MCF 10A (cell line): Measurements from ENCODE around the gene ADAMTS19. TPM values are rescaled to one million over a fixed set of nuclear protein-coding genes. Genes with fewer than 3 reads are reported as not detected.

Experiments
- BruUV-seq: library from RNA; stranded (reverse); fragments of 400-500 nt; replicated peaks from 2 replicates; lab custom pipeline; 2021; lab: Mats Ljungman, UMichigan
- CTCF ChIA-PET: fragments of 300-600 bp; sonication (Branson Sonifier 250); formaldehyde crosslinking; extraction: SDS; loops from one replicate; lab custom pipeline; 2021; ENCODE audit warnings: antibody characterized with exemption, inconsistent platforms; lab: Yijun Ruan, JAX
- POLR2A ChIA-PET: fragments of 300-600, 350-650 bp; sonication (Branson Sonifier 250); formaldehyde crosslinking; extraction: SDS; loops from one replicate; lab custom pipeline; 2020; ENCODE audit warnings: antibody characterized with exemption, inconsistent platforms; lab: Yijun Ruan, JAX
- DNase-seq: peaks from one replicate; pipeline ENCODE4 v3.0.0-alpha.2; 2018; ENCODE audit not compliant: unreplicated experiment
- H3K27ac Mint-ChIP-seq: one replicate; pipeline ENCODE4 v1.8.0; 2022; ENCODE audit warnings: mild to moderate bottlenecking, low read depth, mixed read lengths; ENCODE audit not compliant: unreplicated experiment
- H3K27me3 Mint-ChIP-seq: one replicate; pipeline ENCODE4 v1.8.0; 2022; ENCODE audit warnings: mixed read lengths; ENCODE audit not compliant: insufficient read depth, unreplicated experiment
- H3K36me3 Mint-ChIP-seq: one replicate; pipeline ENCODE4 v1.8.0; 2022; ENCODE audit warnings: mild to moderate bottlenecking, moderate library complexity, mixed read lengths; ENCODE audit not compliant: insufficient read depth, unreplicated experiment
- H3K4me1 Mint-ChIP-seq: one replicate; pipeline ENCODE4 v1.8.0; 2022; ENCODE audit warnings: mixed read lengths; ENCODE audit not compliant: insufficient read depth, unreplicated experiment
- H3K4me3 Mint-ChIP-seq: one replicate; pipeline ENCODE4 v1.8.0; 2022; ENCODE audit warnings: mild to moderate bottlenecking, moderate library complexity, mixed read lengths; ENCODE audit not compliant: unreplicated experiment
- H3K9me3 Mint-ChIP-seq: one replicate; pipeline ENCODE4 v1.8.0; 2022; ENCODE audit warnings: mixed read lengths; ENCODE audit not compliant: unreplicated experiment
- CTCF ChIP-seq: fragments of 200-600 bp; IDR thresholded peaks from one replicate; pipeline ENCODE4 v1.8.0; 2022; ENCODE audit warnings: antibody characterized with exemption, mild to moderate bottlenecking; ENCODE audit not compliant: unreplicated experiment
- intact Hi-C: fragments of 100-400 bp; cut with micrococcal nuclease; formaldehyde crosslinking; loops from 2 replicates; pipeline ENCODE4 v1.14.1; 2022
- total RNA-seq: library from RNA; stranded (reverse); gene quantifications from 2 replicates; pipeline ENCODE4 v1.2.3, GENCODE V29; 2022

ADAMTS19 gene
- total RNA-seq, 1 experiment from 2014 or later = not detected

DNA sequence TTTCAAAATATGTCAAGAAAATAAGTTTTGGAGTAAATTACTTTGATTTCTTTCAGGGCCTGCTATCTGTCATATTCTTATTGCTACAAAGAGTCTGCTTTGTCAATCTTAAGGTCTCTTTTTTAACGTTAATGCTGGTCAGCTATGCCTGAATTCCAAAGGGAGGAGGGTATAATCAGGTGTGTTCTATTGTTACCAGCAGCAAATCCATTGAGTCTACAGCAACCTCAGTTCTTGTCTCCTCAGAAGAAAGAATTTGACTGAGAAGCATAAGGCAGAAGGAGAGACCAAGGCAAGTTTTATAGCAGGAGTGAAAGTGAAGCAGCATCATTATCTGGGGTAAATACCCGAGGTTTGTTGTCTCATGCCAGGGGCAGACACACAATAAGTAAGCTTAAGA lies 264.1 kb downstream of the ADAMTS19 start:
- intact Hi-C loops = no loop called here
- Mint-ChIP-seq H3K36me3 (no peaks in the 10 kb centered on the region), H3K4me1 (no peaks in the 10 kb centered on the region), H3K9me3 (no peaks in the 10 kb centered on the region), H3K4me3 (no peak overlapping the region), H3K27ac (no peak overlapping the region), H3K27me3 (no peaks in the 10 kb centered on the region)
- ChIA-PET CTCF (no interaction called here), POLR2A (no interaction called here)
- no TSS peak for BruUV-seq
- no peak for TF ChIP-seq CTCF
- no peak for DNase-seq

DNA sequence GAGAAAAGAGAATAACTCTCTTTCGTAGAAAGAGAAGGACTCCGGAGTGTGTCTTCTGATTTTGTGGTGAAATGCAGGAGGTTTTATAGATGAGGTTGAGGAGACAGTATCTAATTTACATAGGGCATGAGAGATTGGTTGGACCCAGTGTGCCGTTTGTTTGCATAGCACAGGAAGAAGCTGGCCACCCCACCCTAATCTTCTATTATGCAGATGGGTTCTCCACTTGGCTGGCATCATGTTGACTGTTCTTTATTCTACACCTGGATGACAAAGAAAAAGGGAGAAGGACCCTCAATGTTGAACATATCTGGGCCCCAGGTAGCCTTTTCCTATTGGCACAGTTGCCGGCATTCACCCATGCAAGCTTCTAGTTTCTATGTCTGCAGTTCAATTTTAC lies 264.5 kb downstream of the ADAMTS19 start:
- Mint-ChIP-seq H3K4me3 (no peak overlapping the region), H3K36me3 (no peaks in the 10 kb centered on the region), H3K4me1 (no peaks in the 10 kb centered on the region), H3K9me3 (no peaks in the 10 kb centered on the region), H3K27ac (no peak overlapping the region), H3K27me3 (no peaks in the 10 kb centered on the region)
- CTCF ChIA-PET = interaction anchor here (0.8 kb wide), 1 partner anchor 128 kb away, joined by 3 read pairs; no protein-coding TSS in a partner anchor
- no peak for TF ChIP-seq CTCF
- BruUV-seq = no TSS peak
- POLR2A ChIA-PET = no interaction called here
- DNase-seq = no peak
- intact Hi-C loops = no loop called here

DNA sequence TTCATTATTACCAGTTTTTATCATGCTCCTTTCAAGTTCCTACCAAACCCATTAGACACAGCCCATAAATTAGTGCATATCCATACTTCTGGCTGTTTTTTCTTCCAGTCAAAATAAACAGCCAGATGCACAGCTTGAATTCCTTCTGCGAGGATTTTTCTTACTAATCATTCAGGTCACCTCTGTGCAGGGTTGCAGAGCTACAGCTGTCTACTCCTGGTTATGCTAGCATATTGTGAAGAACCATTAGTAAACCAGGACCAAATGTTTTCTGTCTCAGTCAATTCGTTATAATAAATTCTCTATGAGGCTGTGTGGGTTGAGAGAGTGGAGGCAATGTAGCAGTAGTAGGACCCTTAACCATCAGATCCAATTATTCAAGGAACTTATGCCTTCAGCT lies 279.7 kb downstream of the ADAMTS19 start:
- H3K27ac Mint-ChIP-seq = no peak overlapping the region
- no peak overlapping the region for H3K4me3 Mint-ChIP-seq
- no TSS peak for BruUV-seq
- peaks cover 26% of the 10 kb centered on the region for H3K27me3 Mint-ChIP-seq
- TF ChIP-seq CTCF = no peak
- H3K9me3 Mint-ChIP-seq = no peaks in the 10 kb centered on the region
- H3K36me3 Mint-ChIP-seq = no peaks in the 10 kb centered on the region
- intact Hi-C loops = no loop called here
- CTCF ChIA-PET = interaction anchor here (1.5 kb wide), 1 partner anchor 31 kb away, joined by 6 read pairs; no protein-coding TSS in a partner anchor
- POLR2A ChIA-PET = no interaction called here
- H3K4me1 Mint-ChIP-seq = no peaks in the 10 kb centered on the region
- no peak for DNase-seq

- Mint-ChIP-seq H3K4me3 (no peak overlapping the region), H3K4me1 (no peaks in the 10 kb centered on the region)
- intact Hi-C loops = no loop called here
Measured at GRCh38 chr5:129743541-129744187, 283.6 kb downstream of the ADAMTS19 start.

More at GRCh38 chr5:129743541-129744187, 283.6 kb downstream of the ADAMTS19 start:
- TF ChIP-seq CTCF = no peak
- ChIA-PET POLR2A (no interaction called here), CTCF (interaction anchor here (0.6 to 1.6 kb wide), 2 partner anchors 28 to 201 kb away, joined by 3 to 4 read pairs; no protein-coding TSS in a partner anchor)
- Mint-ChIP-seq H3K27me3 (peaks cover 36% of the 10 kb centered on the region), H3K36me3 (no peaks in the 10 kb centered on the region), H3K9me3 (no peaks in the 10 kb centered on the region), H3K27ac (no peak overlapping the region)
- no peak for DNase-seq
- BruUV-seq = no TSS peak
